GM12874 (cell line): ENCODE measurements around the gene MRPL19.

ENCODE experiments used
- CTCF ChIP-seq: IDR thresholded peaks from 2 replicates; pipeline ENCODE4 v1.5.1; 2011; ENCODE audit warnings: low read depth, mild to moderate bottlenecking, control low read depth, low read length, moderate library complexity; ENCODE audit not compliant: insufficient read depth

The MRPL19 gene

GRCh38 chr2:75609937-75610508 lies 36.6 kb upstream of the MRPL19 start:
- TF ChIP-seq CTCF: no peak

GRCh38 chr2:75610671-75611070 lies 35.9 kb upstream of the MRPL19 start:
- TF ChIP-seq CTCF: no peak

GRCh38 chr2:75612108-75612861 lies 34.3 kb upstream of the MRPL19 start:
- TF ChIP-seq CTCF: no peak

- no peak for TF ChIP-seq CTCF
These were observed 33.7 kb upstream of the MRPL19 start for GRCh38 chr2:75612862-75613243.

- no peak for TF ChIP-seq CTCF
These were observed 32.4 kb upstream of the MRPL19 start for GRCh38 chr2:75614162-75614651.

GRCh38 chr2:75616406-75616805 lies 30.2 kb upstream of the MRPL19 start:
- TF ChIP-seq CTCF: no peak

- TF ChIP-seq CTCF: no peak
These were observed 29.6 kb upstream of the MRPL19 start for GRCh38 chr2:75616933-75617332.
